Right lobe of liver (tissue), 6 donors: Measurements from ENCODE around the gene MMP24OS. TPM values are rescaled to one million over a fixed set of nuclear protein-coding genes. Genes with fewer than 3 reads are reported as not detected.
A peak's percentile ranks its signal among the peaks of the same experiment; 100 is the strongest.
"Not testable (repeated sequence)": the region's sequence is repeated elsewhere in the genome, so short reads cannot be mapped to it uniquely, and the experiment has no call there.

ENCODE experiments used
- ATAC-seq, 4 donors: fragments of 200-7000 bp; cut with Tn5 transposase; one replicate each; pipeline ENCODE4 v1.9.1; 2020; ENCODE audit warnings: mild to moderate bottlenecking in 4 of 4, moderate library complexity in 4 of 4
- DNase-seq, 3 donors: peaks; one replicate each; pipeline ENCODE4 v3.0.0-alpha.2; 2020
- H3K27ac ChIP-seq, 3 donors: fragments of 200-600 bp; one replicate each; pipeline ENCODE4 v1.8.0; 2022
- H3K27me3 ChIP-seq, 2 donors: fragments of 200-600 bp; one replicate each; pipeline ENCODE4 v1.8.0; 2022
- H3K36me3 ChIP-seq, 4 donors: fragments of 200-600 bp; sonication (generic) in 1 of 4; one replicate each; pipeline versions ENCODE4 v1.5.1 to v1.8.0; 2017 to 2022; ENCODE audit warnings: control low read depth in 1 of 4
- H3K4me1 ChIP-seq, 4 donors: fragments of 200-600 bp; sonication (generic) in 1 of 4; one replicate each; pipeline versions ENCODE4 v1.5.1 to v1.8.0; 2017 to 2022; ENCODE audit warnings: control low read depth in 1 of 4
- H3K4me3 ChIP-seq, 3 donors: fragments of 200-600 bp; one replicate each; pipeline ENCODE4 v1.8.0; 2022
- H3K9me3 ChIP-seq, 4 donors: fragments of 200-600 bp; sonication (generic) in 1 of 4; one replicate each; pipeline versions ENCODE4 v1.5.1 to v1.8.0; 2017 to 2022; ENCODE audit warnings: control low read depth in 1 of 4
- CTCF ChIP-seq, 4 donors: fragments of 200-600 bp in 3 of 4; fragments of 450-650 bp in 1 of 4; IDR thresholded peaks; one replicate each; pipeline versions ENCODE4 v1.5.1 to v1.8.0; 2016 to 2022; ENCODE audit warnings: antibody characterized with exemption in 4 of 4, mild to moderate bottlenecking in 2 of 4
- POLR2A ChIP-seq: fragments of 450-650 bp; IDR thresholded peaks from one replicate; pipeline ENCODE4 v1.6.1; 2017; ENCODE audit warnings: antibody characterized with exemption, mild to moderate bottlenecking
- WGBS: methylation state at CpG from one replicate; pipeline ENCODE4 v1.1.6; 2018; ENCODE audit warnings: low coverage, low lambda C conversion rate; ENCODE audit not compliant: insufficient coverage; ENCODE audit errors: missing lambda C conversion rate; 5-methylcytosine and 5-hydroxymethylcytosine counted together
- intact Hi-C, 2 donors: fragments of 100-400 bp; cut with DNase I; formaldehyde crosslinking; loops; one replicate each; pipeline versions ENCODE4 v1.11.2 to v1.14.1; 2022
- total RNA-seq, 6 experiments: library from RNA; depleted of rRNA in 2 of 6; stranded (reverse); fragments of >200 nt in 2 of 6; fragmentation: NEBNext Ultra II Directional in 3 of 6; extraction: Animal tissue kit (Norgen Biotek cat#: 25700) in 3 of 6; gene quantifications; one replicate each; pipeline versions ENCODE4 v1.1.0 to v1.2.4, GENCODE V29; 2016 to 2023
- donor health status: DM: no; HTN: yes; CAD: no.
- donor health status: DM: no; HTN: no; CAD: no.
- donor health status: DM: no; HTN: no; CAD: no.
- donor health status: DM: no; HTN: yes; CAD: no.
- donor health status: DM: no; HTN: yes; CAD: no.

The MMP24OS gene
- total RNA-seq, 6 experiments from 2014 or later = 13.3 to 40.7 (median 23.5) TPM

- intact Hi-C loops = no loop called here
- peak; percentile 71 for TF ChIP-seq POLR2A
- no peak for TF ChIP-seq CTCF (IDR thresholded peaks at IDR 0.05)
- Histone ChIP-seq H3K27me3 (no peaks in the 10 kb centered on the region), H3K4me3 (no peak overlapping the region), H3K9me3 (no peaks in the 10 kb centered on the region), H3K36me3 (no peaks in the 10 kb centered on the region), H3K4me1 (peaks cover 0 to 12% (median 0%) of the 10 kb centered on the region in 4 donors), H3K27ac (peak overlapping the region in 1 of 3 donors; percentile 34)
- DNase-seq = peak in 1 of 3 donors; percentile 58
- ATAC-seq = peak; percentile 36 to 88 (median 64)
- 42% methylated on average over 4 of the region's 6 CpGs for WGBS
Measured at GRCh38 chr20:35318502-35319157, 40.7 kb upstream of the MMP24OS start.

GRCh38 chr20:35317416-35318210 lies 39.7 kb upstream of the MMP24OS start:
- no peaks in the 10 kb centered on the region for H3K27me3 ChIP-seq
- WGBS = 90% methylated on average over 4 of the region's 5 CpGs
- TF ChIP-seq POLR2A (no peak), CTCF (IDR thresholded peaks at IDR 0.05) (no peak)
- H3K9me3 ChIP-seq = no peaks in the 10 kb centered on the region
- no peaks in the 10 kb centered on the region for H3K36me3 ChIP-seq
- DNase-seq (no peak), ATAC-seq (no peak)
- intact Hi-C loops = no loop called here
- H3K4me1 ChIP-seq = peaks cover 0 to 12% (median 0%) of the 10 kb centered on the region in 4 donors
- no peak overlapping the region for H3K4me3 ChIP-seq
- peak overlapping the region in 1 of 3 donors; percentile 34 for H3K27ac ChIP-seq

- Histone ChIP-seq H3K27me3 (no peaks in the 10 kb centered on the region), H3K4me1 (peaks cover 0 to 18% (median 0%) of the 10 kb centered on the region in 4 donors), H3K36me3 (no peaks in the 10 kb centered on the region), H3K4me3 (no peak overlapping the region), H3K9me3 (no peaks in the 10 kb centered on the region), H3K27ac (no peak overlapping the region)
- ATAC-seq (peak in 1 of 4 donors; percentile 6), DNase-seq (no peak)
- TF ChIP-seq POLR2A = no peak
- no peak for TF ChIP-seq CTCF (IDR thresholded peaks at IDR 0.05)
- intact Hi-C loops = no loop called here
- 100% methylated on average over 2 of the region's 2 CpGs for WGBS
Measured at GRCh38 chr20:35316086-35316485, 38.2 kb upstream of the MMP24OS start.

- ATAC-seq, H3K4me3 ChIP-seq, H3K36me3 ChIP-seq, H3K27ac ChIP-seq, H3K9me3 ChIP-seq, H3K27me3 ChIP-seq, intact Hi-C loops, DNase-seq: not testable (repeated sequence)
- 85% methylated on average over 5 of the region's 7 CpGs for WGBS
- peaks cover 0 to 18% (median 0%) of the 10 kb centered on the region in 4 donors for H3K4me1 ChIP-seq
Measured at GRCh38 chr20:35315632-35316020, 37.7 kb upstream of the MMP24OS start.
